Suprapubic skin (tissue), 4 donors: Measurements from ENCODE around the gene TCTA.

Experiments
- CTCF ChIP-seq, 2 donors: fragments of 200-600 bp in 1 of 2; fragments of 450-650 bp in 1 of 2; sonication (generic) in 1 of 2; IDR thresholded peaks; one replicate each; pipeline ENCODE4 v1.5.1; 2016 to 2019; ENCODE audit warnings: antibody characterized with exemption in 2 of 2, mild to moderate bottlenecking in 1 of 2, moderate library complexity in 1 of 2
- EP300 ChIP-seq: sonication (generic); formaldehyde crosslinking; IDR thresholded peaks from one replicate; pipeline ENCODE4 v1.6.1; 2017; ENCODE audit warnings: antibody characterized with exemption
- POLR2A ChIP-seq, 2 donors: fragments of 450-650 bp; IDR thresholded peaks; one replicate each; pipeline ENCODE4 v1.6.1; 2017; ENCODE audit warnings: antibody characterized with exemption in 2 of 2, mild to moderate bottlenecking in 2 of 2, moderate library complexity in 2 of 2
- POLR2AphosphoS5 ChIP-seq, 3 donors: sonication (generic); formaldehyde crosslinking; IDR thresholded peaks; one replicate each; pipeline ENCODE4 v1.6.1; 2017; ENCODE audit warnings: antibody characterized with exemption in 3 of 3

DNA sequence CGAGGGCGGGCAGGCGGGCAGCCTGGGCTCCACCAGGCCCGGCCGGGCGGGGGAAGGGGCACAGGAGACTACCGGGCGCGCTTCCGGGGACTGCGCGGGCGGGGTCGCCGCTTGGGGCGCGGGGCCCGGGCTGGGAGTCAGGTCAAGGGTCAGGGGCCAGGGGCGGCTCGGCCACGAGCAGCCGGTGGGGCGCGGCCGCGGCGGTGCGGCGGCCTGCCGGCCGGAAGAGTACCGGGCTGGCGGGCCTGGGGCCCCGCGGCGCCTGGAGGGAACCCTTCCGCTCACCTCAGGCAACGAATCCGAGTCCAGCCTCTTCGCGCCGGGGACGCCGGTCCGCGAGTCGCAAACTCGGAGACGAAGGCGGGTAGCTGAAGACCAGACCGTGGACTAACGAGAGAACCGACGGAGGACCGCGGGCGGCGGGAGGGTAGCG, 672 bp upstream of the TCTA start:
- no peak for TF ChIP-seq CTCF (IDR thresholded peaks at IDR 0.05)
- TF ChIP-seq EP300 = no peak
- TF ChIP-seq POLR2A (IDR thresholded peaks at IDR 0.05) = no peak
- TF ChIP-seq POLR2AphosphoS5 (IDR thresholded peaks at IDR 0.05) = peak in 1 of 3 donors; percentile 74
